ENCODE results near the gene COPS3. TPM values are rescaled to one million over a fixed set of nuclear protein-coding genes. Genes with fewer than 3 reads are reported as not detected.

Gene COPS3
- total RNA-seq, 2 donors from 2014 or later = 52.6 to 79.6 TPM

DNA sequence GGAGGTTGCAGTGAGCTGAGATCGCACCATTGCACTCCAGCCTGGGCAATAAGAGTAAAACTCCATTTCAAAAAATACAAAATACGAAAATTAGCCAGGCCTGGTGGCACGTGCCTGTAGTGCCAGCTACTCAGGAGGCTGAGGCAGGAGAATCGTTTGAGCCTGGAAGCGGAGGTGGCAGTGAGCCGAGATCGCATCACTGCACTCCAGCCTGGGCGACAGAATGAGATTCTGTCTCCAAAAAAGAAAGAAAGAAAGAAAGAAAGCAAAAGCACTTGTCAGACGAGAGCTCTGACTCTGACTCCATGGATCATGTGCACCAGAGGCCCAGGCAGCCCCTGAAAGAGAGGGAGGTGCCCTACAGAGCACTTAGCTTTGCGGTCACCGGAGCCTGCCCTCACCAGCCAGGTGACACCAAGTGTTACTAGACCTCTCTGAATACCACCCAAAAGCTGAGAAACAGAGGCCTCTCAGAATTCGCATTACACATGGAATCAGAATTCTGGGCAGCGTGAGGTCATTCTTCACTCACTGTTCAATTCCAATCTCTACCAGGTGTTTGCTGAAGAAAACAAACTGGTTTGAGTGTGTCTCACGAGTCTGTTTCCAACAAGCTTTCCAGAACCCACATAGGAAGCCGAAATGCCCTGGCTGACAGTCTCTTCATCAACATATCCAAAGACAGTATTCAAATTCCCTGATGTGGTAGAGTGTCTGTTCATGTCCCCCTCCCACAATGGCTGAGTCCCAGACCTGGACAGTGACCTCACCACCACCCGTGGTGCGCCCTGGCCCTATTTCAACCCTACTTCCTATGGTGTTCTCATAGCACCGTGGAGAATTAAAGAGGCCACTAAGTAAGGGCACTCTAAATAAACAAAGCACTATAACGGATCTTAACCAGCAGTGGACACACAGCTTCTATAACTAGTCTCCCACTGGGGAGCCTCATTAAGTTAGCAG, 45.6 kb downstream of the COPS3 start:
- Histone ChIP-seq H3K27ac (peak overlapping the region; percentile 94 to 97), H3K27me3 (replicated peaks; ENCODE audit: insufficient read depth) (no peaks in the 10 kb centered on the region), H3K36me3 (no peaks in the 10 kb centered on the region), H3K4me1 (replicated peaks) (peaks cover 3% of the 10 kb centered on the region), H3K4me3 (peak overlapping the region; percentile 90 to 94), H3K9me3 (no peaks in the 10 kb centered on the region)
- no peak for TF ChIP-seq POLR2A (IDR thresholded peaks at IDR 0.05)
- TF ChIP-seq, protein P1, sequence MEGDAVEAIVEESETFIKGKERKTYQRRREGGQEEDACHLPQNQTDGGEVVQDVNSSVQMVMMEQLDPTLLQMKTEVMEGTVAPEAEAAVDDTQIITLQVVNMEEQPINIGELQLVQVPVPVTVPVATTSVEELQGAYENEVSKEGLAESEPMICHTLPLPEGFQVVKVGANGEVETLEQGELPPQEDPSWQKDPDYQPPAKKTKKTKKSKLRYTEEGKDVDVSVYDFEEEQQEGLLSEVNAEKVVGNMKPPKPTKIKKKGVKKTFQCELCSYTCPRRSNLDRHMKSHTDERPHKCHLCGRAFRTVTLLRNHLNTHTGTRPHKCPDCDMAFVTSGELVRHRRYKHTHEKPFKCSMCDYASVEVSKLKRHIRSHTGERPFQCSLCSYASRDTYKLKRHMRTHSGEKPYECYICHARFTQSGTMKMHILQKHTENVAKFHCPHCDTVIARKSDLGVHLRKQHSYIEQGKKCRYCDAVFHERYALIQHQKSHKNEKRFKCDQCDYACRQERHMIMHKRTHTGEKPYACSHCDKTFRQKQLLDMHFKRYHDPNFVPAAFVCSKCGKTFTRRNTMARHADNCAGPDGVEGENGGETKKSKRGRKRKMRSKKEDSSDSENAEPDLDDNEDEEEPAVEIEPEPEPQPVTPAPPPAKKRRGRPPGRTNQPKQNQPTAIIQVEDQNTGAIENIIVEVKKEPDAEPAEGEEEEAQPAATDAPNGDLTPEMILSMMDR (IDR thresholded peaks at IDR 0.05) = no peak
- TF ChIP-seq POLR2AphosphoS5 (IDR thresholded peaks at IDR 0.05) = no peak
- 53% methylated on average over 19 of the region's 19 CpGs for WGBS
- no peak for DNase-seq (ENCODE audit: low spot score)
- intact Hi-C loops (cut with DNase I) = loop anchor here (5.0 kb wide), 1 partner anchor 93 kb away; no protein-coding TSS in a partner anchor

DNA sequence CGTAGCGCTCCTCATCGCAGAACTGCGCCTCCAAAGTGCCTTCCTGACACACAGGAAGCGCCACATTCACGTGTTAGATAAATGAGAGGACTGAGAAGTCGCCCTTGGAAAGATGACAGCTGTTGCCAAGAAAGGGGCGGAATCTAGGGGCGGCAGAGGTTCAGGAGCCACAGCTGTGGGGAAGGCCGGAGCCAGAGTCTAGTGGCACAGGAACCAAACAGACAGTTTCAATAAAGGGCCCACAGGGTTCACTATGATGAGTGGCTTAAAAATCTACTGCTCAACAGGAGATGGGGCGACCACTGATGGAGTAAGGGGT, 48.8 kb downstream of the COPS3 start:
- H3K9me3 ChIP-seq = no peaks in the 10 kb centered on the region

DNA sequence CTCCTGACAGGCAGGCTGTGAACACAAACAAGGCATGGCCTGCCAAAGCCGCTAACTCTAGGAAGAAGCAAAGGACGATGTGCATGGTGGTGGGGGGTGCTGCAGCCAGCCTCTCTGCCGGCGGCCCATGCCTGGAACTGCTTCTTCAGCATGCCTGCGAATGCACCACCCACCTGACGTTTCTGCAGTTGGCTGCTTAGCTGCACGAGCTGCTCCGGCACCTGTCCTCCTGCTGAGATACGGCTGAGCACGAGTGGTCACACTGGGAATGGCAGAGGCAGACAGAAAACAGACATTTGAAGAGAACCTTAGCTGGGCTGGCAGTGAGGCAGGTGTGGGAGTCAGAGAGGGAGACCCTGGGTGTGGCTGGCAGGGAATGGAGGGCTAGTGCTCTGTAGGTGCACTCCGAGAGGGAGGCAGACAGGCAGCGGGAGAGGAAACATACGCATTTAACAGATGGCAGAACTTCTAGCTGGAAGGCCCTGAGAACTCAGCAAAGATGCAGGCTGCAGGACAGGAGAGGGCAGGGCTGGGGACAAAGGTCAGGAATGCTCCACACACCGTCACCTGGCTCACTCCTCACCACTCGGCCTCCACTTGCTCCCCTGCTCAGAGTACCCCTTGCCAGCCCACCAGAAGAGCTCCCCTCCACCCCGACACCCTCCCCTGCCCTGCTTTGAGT, 49.3 kb downstream of the COPS3 start:
- Histone ChIP-seq H3K4me3 (no peak overlapping the region), H3K27ac (no peak overlapping the region), H3K36me3 (no peaks in the 10 kb centered on the region), H3K4me1 (replicated peaks) (peaks cover 21% of the 10 kb centered on the region), H3K27me3 (replicated peaks; ENCODE audit: insufficient read depth) (no peaks in the 10 kb centered on the region), H3K9me3 (no peaks in the 10 kb centered on the region)
- TF ChIP-seq POLR2A (IDR thresholded peaks at IDR 0.05) (no peak), POLR2AphosphoS5 (IDR thresholded peaks at IDR 0.05) (no peak)
- TF ChIP-seq, protein P1 (IDR thresholded peaks at IDR 0.05) = no peak
- DNase-seq (ENCODE audit: low spot score) = no peak
- intact Hi-C loops (cut with DNase I) = no loop called here
- 77% methylated on average over 16 of the region's 16 CpGs for WGBS

More for the DNA sequence above, 48.8 kb downstream of the COPS3 start:
- TF ChIP-seq POLR2A (IDR thresholded peaks at IDR 0.05) (no peak), POLR2AphosphoS5 (IDR thresholded peaks at IDR 0.05) (no peak)
- TF ChIP-seq, protein P1 (IDR thresholded peaks at IDR 0.05) = no peak
- Histone ChIP-seq H3K27me3 (replicated peaks; ENCODE audit: insufficient read depth) (no peaks in the 10 kb centered on the region), H3K4me1 (replicated peaks) (peaks cover 21% of the 10 kb centered on the region), H3K4me3 (no peak overlapping the region), H3K36me3 (no peaks in the 10 kb centered on the region), H3K27ac (no peak overlapping the region)
- 86% methylated on average over 11 of the region's 11 CpGs for WGBS
- DNase-seq (ENCODE audit: low spot score) = no peak
- intact Hi-C loops (cut with DNase I) = no loop called here

DNA sequence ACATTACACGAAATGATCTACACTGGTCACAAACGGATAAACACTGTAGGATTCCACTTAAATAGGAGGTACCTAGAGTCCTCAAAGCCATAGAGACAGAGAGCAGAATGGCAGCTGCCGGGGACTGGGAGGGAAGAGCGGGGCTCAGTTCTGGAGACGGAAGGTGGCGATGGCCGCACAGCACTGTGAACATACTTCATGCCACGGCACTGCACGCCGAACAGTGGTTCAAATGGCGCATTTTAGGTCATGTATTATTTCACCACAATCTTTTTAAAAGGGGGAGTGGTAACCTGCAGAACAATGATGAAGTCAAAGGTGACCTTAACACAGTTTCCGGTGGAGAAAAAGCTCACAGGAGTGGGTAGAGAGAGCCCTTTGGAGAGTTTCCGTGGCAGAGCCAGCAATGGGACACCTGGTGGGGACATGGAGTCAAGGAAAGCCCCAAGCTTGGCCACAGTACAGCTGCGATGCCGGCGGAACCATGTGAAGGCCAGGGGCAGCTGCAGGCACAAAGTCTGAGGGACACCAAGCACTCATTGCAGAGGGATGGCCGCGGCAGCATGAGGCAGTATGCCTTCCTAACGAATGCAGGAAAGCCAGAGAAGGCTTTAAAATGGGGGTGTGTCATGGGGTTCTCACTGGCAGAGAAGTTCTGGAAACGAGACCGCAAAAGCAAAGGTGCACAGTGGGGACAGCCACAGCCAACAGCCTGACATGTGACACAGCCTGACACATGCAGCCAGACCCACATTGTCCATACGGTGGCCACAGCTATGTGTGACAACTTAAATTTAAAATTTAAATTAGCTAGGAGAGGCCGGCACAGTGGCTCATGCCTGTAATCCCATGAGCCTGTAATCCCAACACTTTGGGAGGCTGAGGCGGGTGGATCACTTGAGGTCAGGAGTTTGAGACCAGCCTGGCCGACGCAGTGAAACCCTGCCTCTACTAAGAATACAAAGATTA, 51.3 kb downstream of the COPS3 start:
- no peaks in the 10 kb centered on the region for H3K27me3 ChIP-seq (replicated peaks; ENCODE audit: insufficient read depth)
- H3K4me3 ChIP-seq = no peak overlapping the region
- H3K4me1 ChIP-seq (replicated peaks) = peaks cover 18% of the 10 kb centered on the region
- intact Hi-C loops (cut with DNase I) = no loop called here
- TF ChIP-seq POLR2AphosphoS5 (IDR thresholded peaks at IDR 0.05) = no peak
- TF ChIP-seq POLR2A (IDR thresholded peaks at IDR 0.05) = no peak
- TF ChIP-seq, protein P1 (IDR thresholded peaks at IDR 0.05) = no peak
- no peaks in the 10 kb centered on the region for H3K9me3 ChIP-seq
- peaks cover 0 to 15% of the 10 kb centered on the region in 2 donors for H3K36me3 ChIP-seq
- 89% methylated on average over 26 of the region's 26 CpGs for WGBS
- H3K27ac ChIP-seq = peak overlapping the region; percentile 58 to 60
- DNase-seq (ENCODE audit: low spot score) = no peak
